Central memory CD4-positive, alpha-beta T cell (primary cell): ENCODE data around the gene OTUD5.

Source experiments
- DNase-seq: peaks from one replicate; pipeline ENCODE4 v3.0.0; 2022

OTUD5 gene

GRCh38 chrX:48971249-48972219, 14.1 kb upstream of the OTUD5 start, which contains the start of gene KCND1:
Gene KCND1, minus strand, starts transcription at chrX:48971844. Its CDS starts 1,573 bp downstream, at chrX:48970271.
- DNase-seq: no peak

- no peak for DNase-seq
Observed at GRCh38 chrX:48969471-48969870, 12.1 kb upstream of the OTUD5 start.

DNA sequence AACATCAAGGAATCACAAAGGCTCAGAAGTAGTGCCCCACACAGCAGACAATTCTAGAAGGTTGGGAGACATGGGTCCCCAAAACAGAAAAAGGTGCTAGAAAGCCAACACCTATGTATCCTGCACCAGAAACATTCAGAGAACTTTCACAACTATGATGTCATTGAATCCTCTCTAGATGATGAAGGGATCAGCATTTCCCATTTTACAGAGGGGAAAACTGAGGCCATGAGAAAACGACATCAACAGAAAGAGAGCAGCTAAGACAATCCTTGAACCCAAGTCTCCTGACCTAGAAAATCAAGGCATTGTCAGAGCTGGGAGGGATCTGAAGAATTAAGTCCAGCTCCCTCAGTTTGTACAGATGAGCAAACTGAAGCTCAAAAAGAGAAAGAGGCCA, 11.0 kb upstream of the OTUD5 start:
- no peak for DNase-seq

GRCh38 chrX:48966796-48967579, 9.6 kb upstream of the OTUD5 start:
- no peak for DNase-seq

DNA sequence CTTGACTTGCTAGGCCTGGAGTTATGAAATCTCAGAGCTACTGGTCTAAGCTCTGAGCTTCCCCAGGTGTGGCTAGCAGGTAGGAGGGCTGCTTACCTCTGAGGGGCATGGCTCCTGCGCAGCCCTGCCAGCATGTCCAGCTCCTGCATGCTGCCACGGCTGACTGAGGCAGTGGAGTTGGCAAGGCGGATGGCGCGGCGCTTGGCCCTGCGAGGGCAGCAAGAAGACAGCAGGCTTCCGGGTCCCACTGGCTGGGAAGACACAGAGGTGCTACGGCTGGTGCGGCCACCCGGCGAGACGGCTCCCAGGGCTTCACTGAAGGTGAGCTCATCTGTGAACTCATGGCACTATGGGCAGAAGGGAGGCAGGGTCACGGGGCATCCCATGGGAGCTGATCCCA, 8.6 kb upstream of the OTUD5 start:
- DNase-seq: no peak

GRCh38 chrX:48961585-48962091, 4.2 kb upstream of the OTUD5 start:
- DNase-seq: no peak

GRCh38 chrX:48960291-48960690, 2.9 kb upstream of the OTUD5 start:
- DNase-seq: no peak

GRCh38 chrX:48958635-48959094, 1.3 kb upstream of the OTUD5 start:
- no peak for DNase-seq

- DNase-seq: peak; percentile 95
Observed at GRCh38 chrX:48957827-48958634, 624 bp upstream of the OTUD5 start.

GRCh38 chrX:48956728-48957414, 536 bp downstream of the OTUD5 start:
- DNase-seq: peak; percentile 60

GRCh38 chrX:48948589-48948988, 8.8 kb downstream of the OTUD5 start:
- DNase-seq: no peak

- peak; percentile 54 for DNase-seq
Observed at GRCh38 chrX:48945517-48946348, 11.7 kb downstream of the OTUD5 start.

DNA sequence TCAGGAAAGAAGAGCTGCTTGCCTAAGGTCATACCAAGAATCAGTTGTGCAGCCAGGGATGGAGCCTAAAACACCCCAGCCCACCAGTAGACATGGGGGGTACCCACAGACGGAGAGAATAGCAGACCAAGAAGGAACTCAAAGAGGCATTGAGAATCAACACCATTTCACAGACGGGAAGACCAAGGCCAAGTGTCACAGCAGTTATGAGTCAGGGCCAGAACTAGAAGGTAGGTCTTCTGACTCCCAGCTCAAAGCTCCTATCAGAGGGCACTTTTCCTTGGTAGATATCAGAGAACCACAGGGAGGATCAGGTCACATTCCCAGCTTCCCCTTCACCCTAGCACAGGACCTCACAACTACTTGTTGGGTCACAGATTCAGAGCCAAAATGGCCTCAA, 14.5 kb downstream of the OTUD5 start:
- DNase-seq: no peak

- DNase-seq: no peak
Observed at GRCh38 chrX:48940404-48940955, 16.9 kb downstream of the OTUD5 start.

GRCh38 chrX:48939524-48940228, 17.7 kb downstream of the OTUD5 start:
- peak; percentile 51 for DNase-seq

DNA sequence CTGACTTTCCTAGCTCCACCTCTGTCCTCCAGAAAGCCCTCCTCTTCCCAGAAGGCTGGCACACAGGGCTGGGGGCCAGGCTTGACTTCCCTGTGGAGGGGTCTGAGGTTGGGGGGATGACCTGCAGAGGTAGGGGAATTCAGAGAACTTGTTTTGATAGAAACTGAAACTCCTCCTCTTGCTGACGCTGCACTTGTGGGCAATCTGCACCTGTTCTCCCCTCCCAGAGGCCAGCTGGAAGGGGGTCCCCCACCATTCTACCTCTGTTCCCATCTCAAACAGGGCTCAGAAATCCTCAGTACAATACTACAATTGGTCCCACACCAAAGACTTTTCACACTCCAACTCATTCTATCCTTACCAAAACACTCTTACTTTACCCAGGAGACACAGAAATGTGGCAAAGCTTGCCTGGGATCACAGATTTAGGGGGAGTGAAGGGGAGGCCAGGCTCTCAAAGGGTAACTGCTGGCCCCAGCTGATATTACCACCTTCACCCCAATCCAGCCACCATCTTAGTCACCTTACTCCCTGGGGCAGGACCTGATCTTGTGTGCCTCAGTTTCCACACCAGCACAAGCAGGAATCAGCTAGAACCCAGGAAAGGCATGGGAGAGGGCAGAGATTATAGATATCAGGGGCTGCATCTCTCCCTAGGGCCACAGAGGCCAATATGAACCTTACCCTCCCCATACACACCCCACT, 18.5 kb downstream of the OTUD5 start:
- peak; percentile 78 for DNase-seq

DNA sequence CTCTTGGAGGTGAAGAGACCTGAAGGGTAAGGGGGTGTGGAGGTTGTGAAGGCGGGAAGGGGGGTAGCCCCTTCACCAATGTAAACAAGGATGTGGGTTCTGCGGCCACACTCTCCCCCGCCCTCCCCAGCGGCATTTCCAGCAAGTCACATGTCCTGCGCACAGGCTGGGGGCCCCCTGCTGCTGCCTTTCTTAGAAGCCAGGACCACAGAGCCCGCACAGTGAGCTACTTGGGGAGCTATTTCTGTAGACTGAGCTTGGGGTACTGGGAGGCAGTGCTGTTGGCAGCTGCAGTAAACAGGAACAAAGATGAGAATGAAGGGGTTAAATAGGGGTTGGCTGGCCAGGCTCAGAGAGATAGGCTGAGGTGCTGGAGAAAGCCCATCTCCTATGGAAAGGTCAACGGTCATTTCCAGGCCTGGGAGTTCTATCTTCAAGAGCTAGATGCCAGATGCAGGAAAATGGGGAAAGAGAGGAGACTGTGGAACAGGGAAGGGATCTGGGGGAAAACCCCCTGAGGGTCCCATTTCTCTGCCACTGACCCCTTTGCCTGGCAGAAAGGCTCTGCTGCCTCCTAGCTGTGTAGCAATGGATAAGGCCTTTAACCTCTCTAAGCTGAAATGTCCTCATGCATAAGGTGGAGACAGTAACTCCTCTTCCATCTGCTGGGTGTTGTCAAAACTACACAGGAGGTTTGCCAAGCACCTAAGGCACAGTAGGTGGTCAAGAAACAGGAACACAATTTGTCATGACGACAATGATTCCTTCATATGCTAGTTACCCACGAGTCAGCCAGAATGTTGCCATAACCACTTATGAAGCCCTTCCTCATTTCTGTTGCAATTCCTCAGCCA, 20.1 kb downstream of the OTUD5 start:
- peak; percentile 93 for DNase-seq

DNA sequence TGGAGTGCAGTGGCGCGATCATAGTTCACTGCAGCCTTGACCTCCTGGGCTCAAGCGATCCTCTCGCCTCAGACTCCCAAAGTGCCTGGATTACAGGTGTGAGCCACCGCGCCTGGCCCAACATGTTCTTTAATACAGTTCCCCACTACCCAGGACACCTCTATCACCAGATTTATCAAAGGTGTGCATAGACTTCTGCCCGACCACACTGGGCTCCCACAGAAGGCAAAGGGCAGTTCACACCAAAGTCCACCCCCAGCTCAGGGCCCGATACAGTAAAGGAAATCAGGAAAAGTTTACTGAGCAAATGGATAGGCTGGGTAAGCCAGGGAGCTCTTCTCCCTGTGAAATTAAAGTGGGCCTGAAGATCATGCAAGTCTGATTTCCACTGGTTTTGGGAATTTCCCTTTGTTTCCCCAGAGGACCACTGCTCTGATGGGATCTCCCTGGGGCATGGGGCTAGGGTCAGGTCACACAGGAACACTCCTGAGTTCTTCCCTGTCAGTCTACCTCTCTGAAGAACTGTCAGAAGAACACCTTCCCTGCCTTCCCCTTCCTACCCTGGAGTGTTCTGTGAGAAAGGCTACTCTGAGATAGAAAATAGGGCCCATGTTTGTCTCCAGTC, 20.9 kb downstream of the OTUD5 start:
- no peak for DNase-seq
